Endothelial cell of hepatic sinusoid (primary cell): ENCODE results near the gene TGIF2.
"Not testable (repeated sequence)": the region's sequence is repeated elsewhere in the genome, so short reads cannot be mapped to it uniquely, and the experiment has no call there.

Source experiments
- in situ Hi-C: cut with HindIII; loops from 2 replicates; pipeline ENCODE4 v1.10.0; 2017; ENCODE audit warnings: low sequenced_read_pairs

Gene TGIF2

GRCh38 chr20:36546111-36546736 is 27.2 kb upstream of the TGIF2 start:
- in situ Hi-C loops, result no loop called here

DNA sequence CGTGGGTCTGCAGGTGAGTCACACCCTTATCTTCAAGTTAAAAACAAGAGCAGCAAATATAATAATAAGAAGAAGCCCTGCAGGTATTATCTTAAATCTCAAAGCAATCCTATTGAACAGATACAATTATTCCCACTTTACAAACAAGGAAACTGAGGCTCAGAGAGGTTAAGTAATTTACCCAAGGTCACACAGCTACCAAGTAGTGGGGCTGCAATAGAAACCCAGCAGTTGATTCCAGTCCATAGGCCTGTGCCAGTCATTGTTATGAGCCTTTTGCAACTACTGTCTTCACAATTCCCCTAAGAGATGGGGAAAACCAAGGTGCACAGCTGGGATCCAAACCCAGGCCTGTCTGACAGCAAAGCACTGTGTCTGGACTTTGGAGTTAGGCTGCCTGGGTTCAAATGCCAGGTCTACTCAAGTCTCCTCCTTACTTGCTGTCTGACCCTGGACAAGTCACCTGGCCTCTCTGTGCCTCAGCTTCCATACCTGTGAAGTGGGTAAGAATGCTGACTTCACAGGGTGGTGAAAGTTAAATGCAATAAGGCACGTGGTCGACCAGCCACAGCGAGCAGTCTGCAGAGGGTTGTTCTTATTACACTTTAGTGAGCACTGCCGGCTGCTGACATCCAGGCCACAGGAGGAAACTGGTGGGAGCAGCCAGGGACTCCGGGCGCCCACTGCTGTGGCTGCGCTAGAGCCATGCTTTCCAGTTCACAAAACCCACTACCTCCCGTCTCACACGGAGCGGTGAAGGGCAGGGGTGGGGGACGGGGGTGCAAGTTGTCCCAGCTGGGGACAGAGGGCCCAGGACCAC is 26.0 kb upstream of the TGIF2 start:
- in situ Hi-C loops, result no loop called here

DNA sequence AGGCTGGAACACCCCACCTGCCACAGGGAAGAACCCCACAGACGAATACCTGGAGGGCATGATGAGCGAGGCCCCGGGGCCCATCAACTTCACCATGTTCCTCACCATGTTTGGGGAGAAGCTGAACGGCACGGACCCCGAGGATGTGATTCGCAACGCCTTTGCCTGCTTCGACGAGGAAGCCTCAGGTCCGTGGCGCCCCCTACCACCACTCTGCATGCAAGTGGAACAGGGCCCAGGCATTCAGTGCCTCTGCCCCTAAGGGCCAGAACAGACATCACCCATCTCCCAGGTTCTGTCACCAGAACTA is 25.4 kb upstream of the TGIF2 start:
- in situ Hi-C loops, result no loop called here

DNA sequence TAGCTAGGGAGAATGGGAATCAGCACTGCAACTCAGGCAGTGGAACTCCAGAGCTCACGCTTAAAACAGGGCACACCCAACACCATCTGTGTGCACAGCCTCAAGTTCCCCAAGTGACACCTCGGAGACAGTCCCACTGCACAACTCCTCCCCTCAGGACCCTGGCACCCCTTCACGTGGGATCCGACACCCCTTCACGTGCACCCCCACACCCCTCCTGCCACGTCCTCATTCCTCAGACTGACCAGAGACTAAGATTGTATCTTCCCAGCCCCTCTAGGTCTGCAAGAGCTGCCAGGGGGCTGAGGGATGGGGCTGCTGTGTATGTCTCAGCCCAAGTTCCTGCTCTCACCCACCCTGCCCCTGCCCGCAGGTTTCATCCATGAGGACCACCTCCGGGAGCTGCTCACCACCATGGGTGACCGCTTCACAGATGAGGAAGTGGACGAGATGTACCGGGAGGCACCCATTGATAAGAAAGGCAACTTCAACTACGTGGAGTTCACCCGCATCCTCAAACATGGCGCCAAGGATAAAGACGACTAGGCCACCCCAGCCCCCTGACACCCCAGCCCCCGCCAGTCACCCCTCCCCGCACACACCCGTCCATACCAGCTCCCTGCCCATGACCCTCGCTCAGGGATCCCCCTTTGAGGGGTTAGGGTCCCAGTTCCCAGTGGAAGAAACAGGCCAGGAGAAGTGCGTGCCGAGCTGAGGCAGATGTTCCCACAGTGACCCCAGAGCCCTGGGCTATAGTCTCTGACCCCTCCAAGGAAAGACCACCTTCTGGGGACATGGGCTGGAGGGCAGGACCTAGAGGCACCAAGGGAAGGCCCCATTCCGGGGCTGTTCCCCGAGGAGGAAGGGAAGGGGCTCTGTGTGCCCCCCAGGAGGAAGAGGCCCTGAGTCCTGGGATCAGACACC is 24.4 kb upstream of the TGIF2 start:
- in situ Hi-C loops, result no loop called here

GRCh38 chr20:36549628-36549941 is 23.8 kb upstream of the TGIF2 start:
- in situ Hi-C loops, result no loop called here

- in situ Hi-C loops, result loop anchor here (5.0 kb wide), 2 partner anchors 37 to 97 kb away; partner anchors contain the start of gene SLA2
These were observed 23.2 kb upstream of the TGIF2 start for GRCh38 chr20:36549942-36550789.

- in situ Hi-C loops, result loop anchor here (5.0 kb wide), 2 partner anchors 36 to 96 kb away; partner anchors contain the start of gene SLA2
These were observed 22.6 kb upstream of the TGIF2 start for GRCh38 chr20:36550790-36551299.

DNA sequence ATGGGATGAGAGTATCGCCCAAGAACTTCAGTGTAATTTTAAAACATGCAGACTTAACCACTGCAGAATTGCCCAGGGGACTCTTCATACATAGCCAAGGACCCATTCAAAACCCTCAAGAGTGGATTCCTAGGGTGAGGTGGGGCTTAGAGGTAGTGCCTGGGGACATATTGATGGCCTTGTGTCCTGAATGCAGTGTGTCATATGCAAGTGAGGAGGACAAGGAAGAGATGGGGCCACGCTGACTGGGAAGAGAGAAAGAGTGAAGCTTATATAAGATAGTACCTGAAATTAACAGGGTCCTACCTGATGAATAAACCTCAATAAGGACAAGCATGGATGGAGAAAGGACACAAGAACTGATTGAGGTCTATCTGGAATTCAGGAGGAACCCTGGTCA is 18.1 kb upstream of the TGIF2 start:
- in situ Hi-C loops, result no loop called here

- in situ Hi-C loops, result no loop called here
These were observed 10.7 kb upstream of the TGIF2 start for GRCh38 chr20:36562724-36563123.

GRCh38 chr20:36563374-36563773 is 10.0 kb upstream of the TGIF2 start:
- in situ Hi-C loops, result no loop called here

GRCh38 chr20:36564078-36564725 is 9.2 kb upstream of the TGIF2 start:
- in situ Hi-C loops, result not testable (repeated sequence)

GRCh38 chr20:36564726-36565121 is 8.7 kb upstream of the TGIF2 start:
- in situ Hi-C loops, result not testable (repeated sequence)

DNA sequence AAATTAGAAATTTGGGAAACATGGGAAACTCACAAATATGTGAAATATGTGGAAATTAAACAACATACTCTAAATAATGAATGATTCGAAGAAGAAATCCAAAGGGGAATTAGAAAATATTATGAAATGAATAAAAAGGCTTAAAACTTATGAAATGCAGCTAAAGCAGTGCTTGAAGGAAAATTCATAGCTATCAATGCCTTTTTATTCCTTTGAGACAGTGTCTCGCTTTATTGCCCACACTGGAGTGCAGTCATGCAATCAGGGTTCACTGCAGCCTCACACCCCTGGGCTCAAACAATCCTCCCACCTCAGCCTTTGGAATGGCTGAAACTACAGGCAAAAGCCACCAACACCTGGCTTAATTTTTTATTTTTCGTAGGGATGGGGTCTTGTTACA is 7.9 kb upstream of the TGIF2 start:
- in situ Hi-C loops, result no loop called here

GRCh38 chr20:36569847-36570429 is 3.5 kb upstream of the TGIF2 start:
- in situ Hi-C loops, result no loop called here

- in situ Hi-C loops, result no loop called here
These were observed 1.6 kb upstream of the TGIF2 start for GRCh38 chr20:36571564-36572504.

GRCh38 chr20:36572701-36573102 is 695 bp upstream of the TGIF2 start:
- in situ Hi-C loops, result no loop called here

GRCh38 chr20:36573798-36574365 is 485 bp downstream of the TGIF2 start:
- in situ Hi-C loops, result no loop called here
